Measurements from ENCODE around the gene GMEB2. TPM values are rescaled to one million over a fixed set of nuclear protein-coding genes. Genes with fewer than 3 reads are reported as not detected.

The GMEB2 gene
- total and polyA plus RNA-seq, 8 donors, result 4.1 to 10.4 (median 6.1) TPM

DNA sequence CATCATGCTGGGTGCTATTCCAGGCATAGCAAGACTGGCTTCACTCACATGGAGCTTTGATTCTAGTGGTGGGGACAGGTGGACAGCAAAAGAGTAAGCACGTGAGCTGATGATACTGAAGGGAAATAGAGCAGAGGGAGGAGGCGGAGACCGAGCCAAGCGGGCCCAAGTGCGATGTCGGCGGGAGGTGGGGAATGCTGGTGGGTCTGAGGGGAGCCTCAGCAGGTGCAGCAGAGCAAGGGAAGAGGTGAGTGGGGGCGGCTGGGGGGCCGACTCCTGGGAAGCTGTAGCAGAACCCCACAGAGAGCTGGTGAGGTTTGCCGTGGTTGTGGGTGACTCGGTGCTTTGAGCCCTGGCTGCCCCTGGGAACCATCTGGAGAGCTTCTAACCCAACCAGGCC is 41.5 kb upstream of the GMEB2 start:
- WGBS, 2 donors, result 93 to 98% methylated on average over 11 of the region's 11 CpGs

DNA sequence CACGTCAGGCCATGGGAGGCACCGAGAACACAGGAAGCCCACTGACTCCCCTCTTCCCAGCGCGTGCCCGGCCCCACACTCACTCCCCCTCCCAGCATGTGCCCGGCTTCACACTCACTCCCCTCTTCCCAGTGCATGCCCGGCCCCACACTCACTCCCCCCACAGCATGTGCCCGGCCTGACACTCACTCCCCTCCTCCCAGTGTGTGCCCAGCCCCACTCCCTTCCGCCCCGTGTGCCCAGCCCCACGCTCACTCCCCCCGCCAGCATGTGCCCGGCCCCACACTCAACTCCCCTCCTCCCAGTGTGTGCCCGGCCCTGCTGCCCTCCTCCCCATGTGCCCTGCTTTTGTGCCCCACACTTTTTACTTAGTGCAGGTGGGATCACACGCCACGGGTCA is 41.0 kb upstream of the GMEB2 start:
- ATAC-seq, result no peak
- no peak for DNase-seq

More for the DNA sequence above, 41.5 kb upstream of the GMEB2 start:
- Histone ChIP-seq H3K27ac (no peak overlapping the region), H3K9me3 (no peaks in the 10 kb centered on the region), H3K4me3 (no peak overlapping the region), H3K27me3 (no peaks in the 10 kb centered on the region), H3K36me3 (peaks cover 0 to 12% (median 0%) of the 10 kb centered on the region in 3 donors), H3K4me1 (no peaks in the 10 kb centered on the region)
- no peak for ATAC-seq
- no peak for FAIRE-seq
- DNase-seq, result no peak
- TF ChIP-seq, protein P1, sequence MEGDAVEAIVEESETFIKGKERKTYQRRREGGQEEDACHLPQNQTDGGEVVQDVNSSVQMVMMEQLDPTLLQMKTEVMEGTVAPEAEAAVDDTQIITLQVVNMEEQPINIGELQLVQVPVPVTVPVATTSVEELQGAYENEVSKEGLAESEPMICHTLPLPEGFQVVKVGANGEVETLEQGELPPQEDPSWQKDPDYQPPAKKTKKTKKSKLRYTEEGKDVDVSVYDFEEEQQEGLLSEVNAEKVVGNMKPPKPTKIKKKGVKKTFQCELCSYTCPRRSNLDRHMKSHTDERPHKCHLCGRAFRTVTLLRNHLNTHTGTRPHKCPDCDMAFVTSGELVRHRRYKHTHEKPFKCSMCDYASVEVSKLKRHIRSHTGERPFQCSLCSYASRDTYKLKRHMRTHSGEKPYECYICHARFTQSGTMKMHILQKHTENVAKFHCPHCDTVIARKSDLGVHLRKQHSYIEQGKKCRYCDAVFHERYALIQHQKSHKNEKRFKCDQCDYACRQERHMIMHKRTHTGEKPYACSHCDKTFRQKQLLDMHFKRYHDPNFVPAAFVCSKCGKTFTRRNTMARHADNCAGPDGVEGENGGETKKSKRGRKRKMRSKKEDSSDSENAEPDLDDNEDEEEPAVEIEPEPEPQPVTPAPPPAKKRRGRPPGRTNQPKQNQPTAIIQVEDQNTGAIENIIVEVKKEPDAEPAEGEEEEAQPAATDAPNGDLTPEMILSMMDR (IDR thresholded peaks at IDR 0.05), result no peak
- intact Hi-C loops (cut with DNase I), result no loop called here

GRCh38 chr20:63665708-63666107 is 38.8 kb upstream of the GMEB2 start:
- Histone ChIP-seq H3K27me3 (no peaks in the 10 kb centered on the region), H3K27ac (no peak overlapping the region), H3K9me3 (no peaks in the 10 kb centered on the region), H3K4me3 (no peak overlapping the region), H3K36me3 (peaks cover 0 to 12% (median 3%) of the 10 kb centered on the region in 3 donors), H3K4me1 (no peaks in the 10 kb centered on the region)
- DNase-seq (no peak), ATAC-seq (no peak), FAIRE-seq (no peak)
- TF ChIP-seq, protein P1 (IDR thresholded peaks at IDR 0.05), result no peak
- intact Hi-C loops (cut with DNase I), result no loop called here
- WGBS, 2 donors, result 91 to 96% methylated on average over 14 of the region's 14 CpGs

More for the DNA sequence above, 41.0 kb upstream of the GMEB2 start:
- no peaks in the 10 kb centered on the region for H3K27me3 ChIP-seq
- no peak for FAIRE-seq
- no peaks in the 10 kb centered on the region for H3K9me3 ChIP-seq
- intact Hi-C loops (cut with DNase I), result no loop called here
- no peak overlapping the region for H3K27ac ChIP-seq
- H3K4me1 ChIP-seq, result no peaks in the 10 kb centered on the region
- TF ChIP-seq, protein P1 (IDR thresholded peaks at IDR 0.05), result no peak
- H3K36me3 ChIP-seq, result peaks cover 0 to 12% (median 0%) of the 10 kb centered on the region in 3 donors
- 93% methylated on average over 13 to 16 of the region's 16 CpGs for WGBS, 2 donors
- no peak overlapping the region for H3K4me3 ChIP-seq

GRCh38 chr20:63664861-63665594 is 38.1 kb upstream of the GMEB2 start:
- ATAC-seq (peak in 1 of 4 donors; percentile 31), DNase-seq (no peak), FAIRE-seq (no peak)
- Histone ChIP-seq H3K36me3 (peaks cover 0 to 12% (median 3%) of the 10 kb centered on the region in 3 donors), H3K4me3 (no peak overlapping the region), H3K27me3 (no peaks in the 10 kb centered on the region), H3K9me3 (no peaks in the 10 kb centered on the region), H3K27ac (no peak overlapping the region), H3K4me1 (no peaks in the 10 kb centered on the region)
- TF ChIP-seq, protein P1 (IDR thresholded peaks at IDR 0.05), result no peak
- WGBS, 2 donors, result 79 to 82% methylated on average over 17 to 18 of the region's 18 CpGs
- intact Hi-C loops (cut with DNase I), result no loop called here
